Measurements from ENCODE around the gene CMTM4.

DNA sequence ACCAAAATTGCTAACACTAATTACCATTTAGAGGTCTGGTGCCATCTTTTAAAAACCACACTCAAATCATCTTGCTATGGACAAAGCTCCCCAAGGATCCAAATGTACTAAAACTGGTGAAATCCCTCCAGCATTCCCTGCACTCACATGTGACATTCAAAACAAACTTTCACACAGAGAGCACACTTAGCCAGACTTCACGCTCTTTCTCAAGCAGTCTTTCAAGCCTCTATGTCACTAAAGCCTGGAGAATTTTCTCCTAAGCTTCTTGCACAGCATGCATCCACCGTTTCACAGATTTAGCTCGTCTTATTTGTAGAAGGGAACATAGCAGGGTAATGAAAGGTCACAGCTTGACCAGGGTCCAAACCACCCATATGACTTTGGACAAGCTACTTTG lies 72.8 kb downstream of the CMTM4 start:
- no peak for TF ChIP-seq POLR2AphosphoS5 (IDR thresholded peaks at IDR 0.05; ENCODE audit: low read depth)
- TF ChIP-seq, protein P1, sequence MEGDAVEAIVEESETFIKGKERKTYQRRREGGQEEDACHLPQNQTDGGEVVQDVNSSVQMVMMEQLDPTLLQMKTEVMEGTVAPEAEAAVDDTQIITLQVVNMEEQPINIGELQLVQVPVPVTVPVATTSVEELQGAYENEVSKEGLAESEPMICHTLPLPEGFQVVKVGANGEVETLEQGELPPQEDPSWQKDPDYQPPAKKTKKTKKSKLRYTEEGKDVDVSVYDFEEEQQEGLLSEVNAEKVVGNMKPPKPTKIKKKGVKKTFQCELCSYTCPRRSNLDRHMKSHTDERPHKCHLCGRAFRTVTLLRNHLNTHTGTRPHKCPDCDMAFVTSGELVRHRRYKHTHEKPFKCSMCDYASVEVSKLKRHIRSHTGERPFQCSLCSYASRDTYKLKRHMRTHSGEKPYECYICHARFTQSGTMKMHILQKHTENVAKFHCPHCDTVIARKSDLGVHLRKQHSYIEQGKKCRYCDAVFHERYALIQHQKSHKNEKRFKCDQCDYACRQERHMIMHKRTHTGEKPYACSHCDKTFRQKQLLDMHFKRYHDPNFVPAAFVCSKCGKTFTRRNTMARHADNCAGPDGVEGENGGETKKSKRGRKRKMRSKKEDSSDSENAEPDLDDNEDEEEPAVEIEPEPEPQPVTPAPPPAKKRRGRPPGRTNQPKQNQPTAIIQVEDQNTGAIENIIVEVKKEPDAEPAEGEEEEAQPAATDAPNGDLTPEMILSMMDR (IDR thresholded peaks at IDR 0.05; ENCODE audit: insufficient read depth, low read length) = no peak
- no peak for TF ChIP-seq GABPA (IDR thresholded peaks at IDR 0.05; ENCODE audit: low read depth)
- TF ChIP-seq, protein P2, sequence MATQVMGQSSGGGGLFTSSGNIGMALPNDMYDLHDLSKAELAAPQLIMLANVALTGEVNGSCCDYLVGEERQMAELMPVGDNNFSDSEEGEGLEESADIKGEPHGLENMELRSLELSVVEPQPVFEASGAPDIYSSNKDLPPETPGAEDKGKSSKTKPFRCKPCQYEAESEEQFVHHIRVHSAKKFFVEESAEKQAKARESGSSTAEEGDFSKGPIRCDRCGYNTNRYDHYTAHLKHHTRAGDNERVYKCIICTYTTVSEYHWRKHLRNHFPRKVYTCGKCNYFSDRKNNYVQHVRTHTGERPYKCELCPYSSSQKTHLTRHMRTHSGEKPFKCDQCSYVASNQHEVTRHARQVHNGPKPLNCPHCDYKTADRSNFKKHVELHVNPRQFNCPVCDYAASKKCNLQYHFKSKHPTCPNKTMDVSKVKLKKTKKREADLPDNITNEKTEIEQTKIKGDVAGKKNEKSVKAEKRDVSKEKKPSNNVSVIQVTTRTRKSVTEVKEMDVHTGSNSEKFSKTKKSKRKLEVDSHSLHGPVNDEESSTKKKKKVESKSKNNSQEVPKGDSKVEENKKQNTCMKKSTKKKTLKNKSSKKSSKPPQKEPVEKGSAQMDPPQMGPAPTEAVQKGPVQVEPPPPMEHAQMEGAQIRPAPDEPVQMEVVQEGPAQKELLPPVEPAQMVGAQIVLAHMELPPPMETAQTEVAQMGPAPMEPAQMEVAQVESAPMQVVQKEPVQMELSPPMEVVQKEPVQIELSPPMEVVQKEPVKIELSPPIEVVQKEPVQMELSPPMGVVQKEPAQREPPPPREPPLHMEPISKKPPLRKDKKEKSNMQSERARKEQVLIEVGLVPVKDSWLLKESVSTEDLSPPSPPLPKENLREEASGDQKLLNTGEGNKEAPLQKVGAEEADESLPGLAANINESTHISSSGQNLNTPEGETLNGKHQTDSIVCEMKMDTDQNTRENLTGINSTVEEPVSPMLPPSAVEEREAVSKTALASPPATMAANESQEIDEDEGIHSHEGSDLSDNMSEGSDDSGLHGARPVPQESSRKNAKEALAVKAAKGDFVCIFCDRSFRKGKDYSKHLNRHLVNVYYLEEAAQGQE (IDR thresholded peaks at IDR 0.05; ENCODE audit: insufficient replicate concordance, low read depth) = no peak
- no peak for TF ChIP-seq SPI1 (IDR thresholded peaks at IDR 0.05; ENCODE audit: borderline replicate concordance, low read depth)

Measured in HL-60 (cell line).